Measurements from ENCODE around the gene PIR.

DNA sequence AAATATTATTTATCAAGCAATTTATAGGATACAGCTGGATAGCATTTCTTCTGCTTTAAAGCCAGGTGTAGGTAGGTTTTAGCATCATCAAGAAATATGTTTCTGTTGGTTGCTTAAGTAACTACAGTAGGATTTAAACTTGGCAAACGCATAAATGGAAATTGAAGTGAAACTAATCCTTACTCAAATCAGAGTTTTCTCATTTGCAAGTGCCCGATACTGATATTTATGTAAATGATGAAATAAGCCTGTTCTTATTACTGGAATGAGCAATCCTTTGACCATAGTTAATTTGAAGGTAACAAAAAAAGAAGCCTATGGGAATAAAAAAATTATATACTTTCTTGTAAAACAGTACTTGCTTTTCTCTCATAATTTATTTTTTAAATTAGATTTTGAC lies 134.6 kb downstream of the PIR start:
- TF ChIP-seq, protein P1, sequence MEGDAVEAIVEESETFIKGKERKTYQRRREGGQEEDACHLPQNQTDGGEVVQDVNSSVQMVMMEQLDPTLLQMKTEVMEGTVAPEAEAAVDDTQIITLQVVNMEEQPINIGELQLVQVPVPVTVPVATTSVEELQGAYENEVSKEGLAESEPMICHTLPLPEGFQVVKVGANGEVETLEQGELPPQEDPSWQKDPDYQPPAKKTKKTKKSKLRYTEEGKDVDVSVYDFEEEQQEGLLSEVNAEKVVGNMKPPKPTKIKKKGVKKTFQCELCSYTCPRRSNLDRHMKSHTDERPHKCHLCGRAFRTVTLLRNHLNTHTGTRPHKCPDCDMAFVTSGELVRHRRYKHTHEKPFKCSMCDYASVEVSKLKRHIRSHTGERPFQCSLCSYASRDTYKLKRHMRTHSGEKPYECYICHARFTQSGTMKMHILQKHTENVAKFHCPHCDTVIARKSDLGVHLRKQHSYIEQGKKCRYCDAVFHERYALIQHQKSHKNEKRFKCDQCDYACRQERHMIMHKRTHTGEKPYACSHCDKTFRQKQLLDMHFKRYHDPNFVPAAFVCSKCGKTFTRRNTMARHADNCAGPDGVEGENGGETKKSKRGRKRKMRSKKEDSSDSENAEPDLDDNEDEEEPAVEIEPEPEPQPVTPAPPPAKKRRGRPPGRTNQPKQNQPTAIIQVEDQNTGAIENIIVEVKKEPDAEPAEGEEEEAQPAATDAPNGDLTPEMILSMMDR (IDR thresholded peaks at IDR 0.05): no peak
- TF ChIP-seq POLR2A (IDR thresholded peaks at IDR 0.05): no peak
